Retinal pigment epithelial cell (primary cell): ENCODE data around the gene HS6ST3.
A peak's percentile ranks its signal among the peaks of the same experiment; 100 is the strongest.

Experiments used
- DNase-seq: peaks from one replicate; pipeline ENCODE4 v3.0.0-alpha.2; 2010; ENCODE audit warnings: low read depth
- H3K4me3 ChIP-seq: 2 replicates; pipeline ENCODE4 v1.5.1; 2011; ENCODE audit warnings: mild to moderate bottlenecking, low read length, control low read depth, moderate library complexity
- TF ChIP-seq, protein P1 (sequence below): conservative IDR thresholded peaks from 2 replicates; pipeline ENCODE4 v1.5.1; 2011; ENCODE audit warnings: low read depth, low read length, control low read depth, inconsistent platforms

HS6ST3 gene

DNA sequence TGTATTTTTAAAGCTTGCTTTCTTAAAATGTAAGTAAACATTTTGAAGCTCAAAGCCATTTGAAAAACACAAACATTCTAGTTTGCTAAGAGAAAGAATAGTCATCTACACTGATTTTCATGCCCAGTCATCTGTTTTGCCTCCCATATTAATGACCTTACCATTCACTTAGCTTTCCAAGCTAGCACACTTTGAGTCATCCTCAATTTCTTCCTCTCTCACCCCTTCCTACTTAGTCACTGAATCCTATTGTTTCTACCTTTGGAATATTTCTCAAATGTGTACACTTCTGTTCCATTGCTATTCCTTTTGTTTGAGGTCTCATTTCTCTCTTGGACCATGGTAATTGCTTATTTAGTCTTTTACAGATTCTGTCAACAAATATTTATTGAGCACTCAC is 7.3 kb upstream of the HS6ST3 start:
- TF ChIP-seq, protein P1, sequence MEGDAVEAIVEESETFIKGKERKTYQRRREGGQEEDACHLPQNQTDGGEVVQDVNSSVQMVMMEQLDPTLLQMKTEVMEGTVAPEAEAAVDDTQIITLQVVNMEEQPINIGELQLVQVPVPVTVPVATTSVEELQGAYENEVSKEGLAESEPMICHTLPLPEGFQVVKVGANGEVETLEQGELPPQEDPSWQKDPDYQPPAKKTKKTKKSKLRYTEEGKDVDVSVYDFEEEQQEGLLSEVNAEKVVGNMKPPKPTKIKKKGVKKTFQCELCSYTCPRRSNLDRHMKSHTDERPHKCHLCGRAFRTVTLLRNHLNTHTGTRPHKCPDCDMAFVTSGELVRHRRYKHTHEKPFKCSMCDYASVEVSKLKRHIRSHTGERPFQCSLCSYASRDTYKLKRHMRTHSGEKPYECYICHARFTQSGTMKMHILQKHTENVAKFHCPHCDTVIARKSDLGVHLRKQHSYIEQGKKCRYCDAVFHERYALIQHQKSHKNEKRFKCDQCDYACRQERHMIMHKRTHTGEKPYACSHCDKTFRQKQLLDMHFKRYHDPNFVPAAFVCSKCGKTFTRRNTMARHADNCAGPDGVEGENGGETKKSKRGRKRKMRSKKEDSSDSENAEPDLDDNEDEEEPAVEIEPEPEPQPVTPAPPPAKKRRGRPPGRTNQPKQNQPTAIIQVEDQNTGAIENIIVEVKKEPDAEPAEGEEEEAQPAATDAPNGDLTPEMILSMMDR = no peak
- no peak overlapping the region for H3K4me3 ChIP-seq
- DNase-seq = no peak

DNA sequence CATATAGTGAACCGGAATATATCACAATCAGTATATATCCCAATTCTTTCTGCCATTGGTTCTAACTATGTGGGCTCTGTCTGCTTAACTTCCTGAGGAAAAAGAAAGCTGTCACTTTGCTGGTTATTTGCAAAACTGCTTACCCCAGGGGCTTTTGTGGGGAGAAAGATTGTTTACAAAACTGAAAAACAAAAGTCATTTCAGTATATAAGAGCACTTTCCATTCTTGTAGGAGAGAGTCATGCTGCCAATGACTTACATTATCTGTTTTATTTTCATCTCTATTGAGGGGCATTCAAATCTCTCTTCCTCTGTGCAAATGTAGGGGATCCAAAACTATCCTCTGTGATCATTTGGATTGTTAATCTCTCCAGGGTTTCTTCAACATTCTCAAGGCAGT is 3.2 kb upstream of the HS6ST3 start:
- no peak overlapping the region for H3K4me3 ChIP-seq
- TF ChIP-seq, protein P1 = no peak
- DNase-seq = no peak

DNA sequence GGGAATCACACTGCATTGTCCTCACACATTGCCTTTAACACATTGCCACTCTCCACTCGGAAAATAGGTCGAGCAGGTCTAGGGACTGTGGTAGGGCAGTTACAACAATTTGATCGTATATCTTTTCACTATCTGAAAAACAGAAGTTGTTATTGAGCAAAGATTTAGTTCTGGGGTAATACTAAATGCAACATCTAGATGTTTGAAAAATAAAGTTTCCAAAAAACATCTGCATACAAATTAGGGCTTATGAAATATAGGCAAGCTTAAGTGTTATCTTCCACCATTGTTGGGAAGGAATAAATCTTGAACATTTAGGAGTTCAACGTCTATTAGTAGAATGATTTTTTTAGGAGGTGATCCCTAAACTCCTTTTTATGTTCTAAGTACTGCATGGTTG is 768 bp upstream of the HS6ST3 start:
- DNase-seq = no peak
- peak overlapping the region; percentile 52 for H3K4me3 ChIP-seq
- TF ChIP-seq, protein P1 = no peak

DNA sequence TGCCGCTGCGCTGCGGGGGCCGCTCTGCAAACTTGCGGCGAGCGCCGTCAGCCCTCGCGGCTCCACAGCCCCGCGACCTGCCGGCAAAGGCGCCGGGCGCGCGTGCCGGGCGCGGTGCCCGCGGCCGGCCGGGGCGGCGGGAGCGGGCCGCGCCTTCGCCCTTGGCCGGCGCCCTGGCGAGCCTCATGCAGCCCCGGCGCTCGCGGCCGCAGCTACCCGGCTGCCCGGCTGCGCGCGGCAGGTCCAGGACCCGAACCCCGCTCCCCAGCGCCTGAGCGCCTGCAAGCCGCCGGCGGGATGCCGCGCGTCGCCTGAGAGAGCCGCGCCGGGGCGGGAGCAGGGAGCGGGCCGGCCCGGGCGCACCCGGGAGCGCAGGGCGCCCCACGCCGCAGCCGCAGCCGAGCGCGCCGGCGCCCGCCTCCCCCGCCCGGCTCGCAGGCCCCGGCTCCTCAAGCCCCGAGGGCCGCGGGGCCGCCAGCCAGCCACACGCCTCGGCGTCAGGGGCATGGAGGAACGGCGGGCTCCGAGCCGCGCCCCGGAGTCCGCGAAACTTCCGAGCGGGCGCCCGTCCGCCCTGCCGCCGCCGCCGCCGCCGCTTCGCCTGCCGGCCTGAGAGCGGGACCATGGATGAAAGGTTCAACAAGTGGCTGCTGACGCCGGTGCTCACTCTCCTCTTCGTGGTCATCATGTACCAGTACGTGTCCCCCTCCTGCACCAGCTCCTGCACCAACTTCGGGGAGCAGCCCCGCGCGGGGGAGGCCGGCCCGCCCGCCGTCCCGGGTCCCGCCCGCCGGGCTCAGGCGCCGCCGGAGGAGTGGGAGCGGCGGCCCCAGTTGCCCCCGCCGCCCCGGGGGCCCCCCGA is 564 bp downstream of the HS6ST3 start:
- H3K4me3 ChIP-seq = peak overlapping the region; percentile 52
- no peak for DNase-seq
- TF ChIP-seq, protein P1 = no peak

DNA sequence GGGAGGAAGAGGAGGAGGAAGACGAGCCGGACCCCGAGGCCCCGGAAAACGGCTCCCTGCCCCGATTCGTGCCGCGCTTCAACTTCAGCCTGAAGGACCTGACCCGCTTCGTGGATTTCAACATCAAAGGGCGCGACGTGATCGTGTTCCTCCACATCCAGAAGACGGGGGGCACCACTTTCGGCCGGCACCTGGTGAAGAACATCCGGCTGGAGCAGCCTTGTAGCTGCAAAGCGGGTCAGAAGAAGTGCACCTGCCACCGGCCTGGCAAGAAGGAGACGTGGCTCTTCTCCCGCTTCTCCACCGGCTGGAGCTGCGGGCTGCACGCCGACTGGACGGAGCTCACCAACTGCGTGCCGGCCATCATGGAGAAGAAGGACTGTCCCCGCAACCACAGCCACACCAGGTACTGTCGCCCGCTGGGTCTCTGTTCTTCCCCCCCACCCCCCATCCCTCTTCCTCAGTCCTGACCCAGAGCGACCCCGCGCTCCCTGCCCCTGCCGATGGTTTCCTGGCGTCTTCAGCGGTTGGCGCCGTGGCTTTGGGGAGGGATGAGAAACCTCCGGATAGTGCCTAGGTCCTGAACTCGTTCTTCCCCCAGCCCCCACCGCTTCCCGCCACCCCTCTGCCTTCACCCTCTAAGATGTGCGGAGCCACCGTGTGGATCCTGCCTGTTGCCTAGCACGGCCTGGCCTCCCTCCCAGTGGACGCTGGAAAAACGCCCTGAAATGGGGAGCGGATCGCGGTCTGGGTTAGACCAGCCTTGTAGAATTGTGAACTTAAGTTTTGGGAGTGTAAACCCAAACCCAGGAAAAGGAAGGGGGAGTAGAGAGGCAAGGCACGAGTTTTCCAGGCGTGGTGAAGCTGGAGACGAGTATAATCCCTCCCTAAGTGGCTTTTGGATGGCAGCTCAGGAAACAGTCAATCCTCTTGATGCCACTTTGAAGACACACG is 1.5 kb downstream of the HS6ST3 start:
- TF ChIP-seq, protein P1 = no peak
- H3K4me3 ChIP-seq = peak overlapping the region; percentile 36
- no peak for DNase-seq

DNA sequence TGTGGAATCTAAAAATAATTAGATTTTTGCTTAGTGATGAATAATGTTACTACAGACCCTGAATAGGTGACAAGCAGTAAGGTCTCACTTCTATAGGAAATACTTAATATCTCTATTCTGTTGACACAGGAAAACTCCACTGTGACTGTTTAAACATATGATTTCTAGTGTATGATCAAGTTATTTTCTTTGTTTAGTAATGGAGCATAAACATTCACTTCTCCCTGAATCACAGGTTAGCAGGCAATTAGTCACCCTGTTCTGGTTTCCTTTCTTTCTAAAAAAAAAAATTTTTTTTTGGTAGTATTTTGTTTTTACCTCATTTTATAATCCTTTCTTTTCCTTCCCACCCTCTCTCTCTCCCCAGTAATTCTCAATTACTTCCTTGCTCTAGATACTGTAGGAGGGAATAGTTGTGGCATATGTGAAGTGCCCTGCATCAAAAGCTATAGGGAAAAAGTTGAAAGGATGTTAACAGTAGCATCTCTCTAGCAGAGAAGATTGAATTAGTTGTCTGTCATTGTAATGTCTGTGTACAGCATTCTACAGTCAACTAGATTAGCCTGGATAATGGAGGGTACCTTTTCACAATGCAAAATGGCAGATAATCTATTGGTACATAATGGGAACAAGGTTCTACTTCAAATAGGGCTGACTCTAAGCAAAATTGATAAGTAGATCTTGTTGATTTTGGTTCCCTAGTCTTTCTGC is 3.5 kb downstream of the HS6ST3 start:
- TF ChIP-seq, protein P1 = no peak
- DNase-seq = no peak
- H3K4me3 ChIP-seq = no peak overlapping the region
